Heart right ventricle (tissue), 16 donors: ENCODE results near the gene PPARG. TPM values are rescaled to one million over a fixed set of nuclear protein-coding genes. Genes with fewer than 3 reads are reported as not detected.

Experiments
- ATAC-seq, 8 donors: fragments of 200-7000 bp; cut with Tn5 transposase; one replicate each; pipeline ENCODE4 v1.9.1; 2020; ENCODE audit warnings: mild to moderate bottlenecking in 8 of 8, moderate library complexity in 8 of 8, moderate number of reproducible peaks in 1 of 8
- DNase-seq, 2 donors: peaks; one replicate each; pipeline ENCODE4 v3.0.0-alpha.2; 2020
- H3K27ac ChIP-seq, 10 donors: fragments of 200-600 bp; sonication (generic) in 2 of 10; one replicate each; pipeline versions ENCODE4 v1.5.0 to v1.8.0; 2020 to 2022; ENCODE audit warnings: mild to moderate bottlenecking in 3 of 10
- H3K27me3 ChIP-seq, 7 donors: fragments of 200-600 bp; one replicate each; pipeline ENCODE4 v1.8.0; 2021 to 2022; ENCODE audit warnings: mild to moderate bottlenecking in 2 of 7
- H3K36me3 ChIP-seq, 9 donors: fragments of 200-600 bp; sonication (generic) in 1 of 9; one replicate each; pipeline versions ENCODE4 v1.5.0 to v1.8.0; 2020 to 2022; ENCODE audit warnings: mild to moderate bottlenecking in 2 of 9
- H3K4me1 ChIP-seq, 9 donors: fragments of 200-600 bp; sonication (generic) in 1 of 9; one replicate each; pipeline versions ENCODE4 v1.5.0 to v1.8.0; 2020 to 2022; ENCODE audit warnings: mild to moderate bottlenecking in 4 of 9
- H3K4me3 ChIP-seq, 10 donors: fragments of 200-600 bp; sonication (generic) in 2 of 10; one replicate each; pipeline versions ENCODE4 v1.5.0 to v1.8.0; 2020 to 2022; ENCODE audit warnings: mild to moderate bottlenecking in 7 of 10, moderate library complexity in 2 of 10
- H3K9me3 ChIP-seq, 11 donors: fragments of 200-600 bp in 10 of 11; sonication (generic) in 2 of 11; one replicate each; pipeline versions ENCODE4 v1.5.0 to v1.8.0; 2013 to 2022; ENCODE audit warnings: mild to moderate bottlenecking in 2 of 11, control low read depth in 1 of 11, moderate library complexity in 1 of 11
- CTCF ChIP-seq, 9 donors: fragments of 200-600 bp; sonication (generic) in 2 of 9; IDR thresholded peaks; one replicate each; pipeline versions ENCODE4 v1.5.0 to v1.8.0; 2021 to 2022; ENCODE audit warnings: antibody characterized with exemption in 9 of 9, mild to moderate bottlenecking in 5 of 9, moderate library complexity in 1 of 9
- WGBS, 2 donors: extraction: QIAGEN DNeasy Blood & Tissue Kit; methylation state at CpG; one replicate each; pipeline ENCODE4 v1.1.7; 2013; ENCODE audit warnings: inconsistent platforms in 1 of 2; 5-methylcytosine and 5-hydroxymethylcytosine counted together
- intact Hi-C, 10 donors: fragments of 100-400 bp; cut with DNase I; formaldehyde crosslinking; loops; one replicate each; pipeline versions ENCODE4 v1.11.1 to v1.14.2; 2022
- polyA plus RNA-seq, 2 donors: library from polyadenylated mRNA; stranded (reverse); fragments of 200-250 nt; gene quantifications; one replicate each; pipeline ENCODE4 v1.2.3, GENCODE V29; 2013
- total RNA-seq, 10 donors: library from RNA; stranded (reverse); fragmentation: NEBNext Ultra II Directional in 3 of 10; extraction: Animal tissue kit (Norgen Biotek cat#: 25700) in 3 of 10; gene quantifications; one replicate each; pipeline versions ENCODE4 v1.2.1 to v1.2.4, GENCODE V29; 2021 to 2023
- donor health status: Arrhythmogenic right ventricular cardiomyopathy.
- donor health status: ischemic (EF 13 %, LVEDD 7.1; RV severe dilation, severe dysfunction).
- donor health status: healthy with polysubstance abuse.
- donor health status: DM: no; HTN: yes; CAD: no.
- donor health status: DM: no; HTN: no; CAD: no.
- donor health status: ischemic (EF 25% LVEDD 6.9; RV normal size, moderate dysfunction).
- donor health status: ischemic (EF 25% LVEDD 5.7; RV mildly dilated, moderate dysfunction).
- donor health status: healthy.
- donor health status: DM: yes; HTN: yes; CAD: no.
- donor health status: Ischemic cardiomyopathy.
- donor health status: ischemic (EF 35%, LVEDD 5.7; RV mildly dilated, moderate dysfunction).
- donor health status: nonischemic (EF 11% LVEDD 7.7; RV severe dilation, severe dysfunction).
- donor health status: DM: yes; HTN: yes; CAD: no.
- donor health status: PGD.
- donor health status: ischemic (EF 29% LVEDD 5.4; RV normal size, mild dysfunction).
- donor health status: nonischemic (EF 23%, LVEDD 6.1; RV moderate dilation, normal function).

PPARG gene
- total and polyA plus RNA-seq, 12 donors = 10.8 to 31.5 (median 14.6) TPM

GRCh38 chr3:12323237-12323636 lies 34.4 kb downstream of the PPARG start:
- no peak for ATAC-seq
- Histone ChIP-seq H3K27ac (no peak overlapping the region), H3K9me3 (no peaks in the 10 kb centered on the region), H3K4me3 (no peak overlapping the region), H3K27me3 (no peaks in the 10 kb centered on the region), H3K4me1 (peaks cover 0 to 62% (median 21%) of the 10 kb centered on the region in 9 donors), H3K36me3 (no peaks in the 10 kb centered on the region)
- DNase-seq = no peak
- intact Hi-C loops = no loop called here
- WGBS, 2 donors = 63 to 67% methylated on average over 2 of the region's 2 CpGs
- no peak for TF ChIP-seq CTCF (IDR thresholded peaks at IDR 0.05)

- peaks cover 0 to 51% (median 2%) of the 10 kb centered on the region in 9 donors for H3K4me1 ChIP-seq
- no peaks in the 10 kb centered on the region for H3K36me3 ChIP-seq
- H3K27me3 ChIP-seq = no peaks in the 10 kb centered on the region
- intact Hi-C loops = no loop called here
- TF ChIP-seq CTCF (IDR thresholded peaks at IDR 0.05) = no peak
- 71 to 87% methylated on average over 4 of the region's 4 CpGs for WGBS, 2 donors
- H3K4me3 ChIP-seq = no peak overlapping the region
- H3K9me3 ChIP-seq = no peaks in the 10 kb centered on the region
- no peak overlapping the region for H3K27ac ChIP-seq
- DNase-seq = no peak
- peak in 1 of 8 donors; percentile 25 for ATAC-seq
Observed at GRCh38 chr3:12325586-12326515, 37.0 kb downstream of the PPARG start.

- no peak for TF ChIP-seq CTCF (IDR thresholded peaks at IDR 0.05)
- H3K4me1 ChIP-seq = peaks cover 0 to 51% (median 2%) of the 10 kb centered on the region in 9 donors
- H3K4me3 ChIP-seq = no peak overlapping the region
- H3K36me3 ChIP-seq = no peaks in the 10 kb centered on the region
- DNase-seq (no peak), ATAC-seq (no peak)
- intact Hi-C loops = no loop called here
- H3K27ac ChIP-seq = no peak overlapping the region
- H3K9me3 ChIP-seq = no peaks in the 10 kb centered on the region
- 81 to 89% methylated on average over 5 of the region's 5 CpGs for WGBS, 2 donors
- H3K27me3 ChIP-seq = no peaks in the 10 kb centered on the region
Observed at GRCh38 chr3:12327021-12327420, 38.2 kb downstream of the PPARG start.

- Histone ChIP-seq H3K27me3 (no peaks in the 10 kb centered on the region), H3K36me3 (no peaks in the 10 kb centered on the region), H3K4me3 (no peak overlapping the region), H3K27ac (no peak overlapping the region), H3K4me1 (peaks cover 0 to 48% (median 2%) of the 10 kb centered on the region in 9 donors), H3K9me3 (no peaks in the 10 kb centered on the region)
- no peak for DNase-seq
- ATAC-seq = peak in 3 of 8 donors; percentile 9 to 42 (median 38)
- intact Hi-C loops = no loop called here
- TF ChIP-seq CTCF (IDR thresholded peaks at IDR 0.05) = no peak
- 63 to 74% methylated on average over 8 of the region's 8 CpGs for WGBS, 2 donors
Observed at GRCh38 chr3:12328132-12328836, 39.4 kb downstream of the PPARG start.
